GM12873 (cell line): Measurements from ENCODE around the gene SYCE3.

Source experiments
- CTCF ChIP-seq: IDR thresholded peaks from 2 replicates; pipeline ENCODE4 v1.5.1; 2012; ENCODE audit warnings: low read depth, mild to moderate bottlenecking, moderate library complexity, low read length, control low read depth; ENCODE audit not compliant: insufficient read depth; ENCODE audit errors: missing control alignments

The SYCE3 gene

GRCh38 chr22:50581950-50582492 lies 19.3 kb upstream of the SYCE3 start:
- TF ChIP-seq CTCF, result no peak

- no peak for TF ChIP-seq CTCF
Observed at GRCh38 chr22:50581031-50581949, 18.6 kb upstream of the SYCE3 start.

GRCh38 chr22:50579752-50580151 lies 17.0 kb upstream of the SYCE3 start:
- TF ChIP-seq CTCF, result no peak

GRCh38 chr22:50578776-50579310 lies 16.1 kb upstream of the SYCE3 start:
- TF ChIP-seq CTCF, result no peak

- no peak for TF ChIP-seq CTCF
Observed at GRCh38 chr22:50577987-50578775, 15.5 kb upstream of the SYCE3 start, which contains the start of gene CPT1B. Gene CPT1B, minus strand, starts transcription at chr22:50578427. Its CDS starts 512 bp downstream, at chr22:50577915.

GRCh38 chr22:50577697-50577986 lies 14.9 kb upstream of the SYCE3 start:
- TF ChIP-seq CTCF, result no peak
